22Rv1 (cell line): ENCODE measurements around the gene UBE2F.

Source experiments
- ZFX ChIP-seq: fragments of 450-650 bp; IDR thresholded peaks from 2 replicates; pipeline ENCODE4 v1.6.1; 2017; ENCODE audit warnings: antibody characterized with exemption, borderline replicate concordance
- TF ChIP-seq, protein P1 (sequence below): fragments of 450-650 bp; IDR thresholded peaks from 2 replicates; pipeline ENCODE4 v1.5.1; 2017; ENCODE audit warnings: mild to moderate bottlenecking

DNA sequence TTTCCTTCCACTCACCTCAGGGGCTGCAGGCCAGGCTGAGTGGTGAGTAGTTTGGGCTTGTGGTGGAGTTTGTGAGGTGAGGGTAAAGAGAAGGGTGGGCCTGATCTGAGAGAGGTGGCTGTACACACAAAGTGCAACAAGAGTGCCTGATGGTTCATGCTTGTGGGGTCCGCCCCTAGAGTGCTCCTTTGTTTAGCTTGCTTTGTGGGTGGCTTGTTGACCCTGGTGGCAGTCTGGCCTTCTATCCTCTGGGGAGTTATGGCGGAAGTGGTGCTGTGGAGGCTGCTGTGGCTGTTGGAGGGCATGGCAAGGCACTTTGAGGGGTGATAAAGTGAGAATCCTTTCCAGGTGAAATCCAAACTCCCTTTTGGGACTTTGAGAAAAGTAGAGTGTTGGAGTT, 10.6 kb downstream of the UBE2F start:
- TF ChIP-seq, protein P1, sequence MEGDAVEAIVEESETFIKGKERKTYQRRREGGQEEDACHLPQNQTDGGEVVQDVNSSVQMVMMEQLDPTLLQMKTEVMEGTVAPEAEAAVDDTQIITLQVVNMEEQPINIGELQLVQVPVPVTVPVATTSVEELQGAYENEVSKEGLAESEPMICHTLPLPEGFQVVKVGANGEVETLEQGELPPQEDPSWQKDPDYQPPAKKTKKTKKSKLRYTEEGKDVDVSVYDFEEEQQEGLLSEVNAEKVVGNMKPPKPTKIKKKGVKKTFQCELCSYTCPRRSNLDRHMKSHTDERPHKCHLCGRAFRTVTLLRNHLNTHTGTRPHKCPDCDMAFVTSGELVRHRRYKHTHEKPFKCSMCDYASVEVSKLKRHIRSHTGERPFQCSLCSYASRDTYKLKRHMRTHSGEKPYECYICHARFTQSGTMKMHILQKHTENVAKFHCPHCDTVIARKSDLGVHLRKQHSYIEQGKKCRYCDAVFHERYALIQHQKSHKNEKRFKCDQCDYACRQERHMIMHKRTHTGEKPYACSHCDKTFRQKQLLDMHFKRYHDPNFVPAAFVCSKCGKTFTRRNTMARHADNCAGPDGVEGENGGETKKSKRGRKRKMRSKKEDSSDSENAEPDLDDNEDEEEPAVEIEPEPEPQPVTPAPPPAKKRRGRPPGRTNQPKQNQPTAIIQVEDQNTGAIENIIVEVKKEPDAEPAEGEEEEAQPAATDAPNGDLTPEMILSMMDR: no peak
- TF ChIP-seq ZFX: no peak
